ENCODE results near the gene PTPN2.
A peak's percentile ranks its signal among the peaks of the same experiment; 100 is the strongest.

The PTPN2 gene

DNA sequence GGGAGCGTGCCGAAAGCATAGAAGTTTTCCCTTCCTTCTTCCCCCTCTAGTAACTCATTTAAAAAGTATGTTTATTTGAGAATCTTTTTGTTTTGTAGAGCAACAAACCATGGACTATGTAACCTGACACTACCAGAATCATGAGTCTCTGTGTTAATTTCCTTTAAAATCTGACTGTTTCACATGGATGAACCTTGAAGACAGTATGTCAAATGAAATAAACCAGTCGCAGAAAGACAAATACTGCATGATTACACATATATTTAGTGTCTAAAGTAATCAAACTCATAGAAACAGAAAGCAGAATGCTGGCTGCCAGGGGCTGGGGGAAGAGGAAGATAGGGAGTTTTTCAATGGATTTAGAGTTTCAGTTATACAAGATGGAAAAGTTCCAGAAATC lies 32.3 kb downstream of the PTPN2 start:
- TF ChIP-seq ZNF664 (tag by site-specific recombination; IDR thresholded peaks at IDR 0.05) = peak; percentile 35; the same call in 1 of the 2 replicates
- TF ChIP-seq, protein P1, sequence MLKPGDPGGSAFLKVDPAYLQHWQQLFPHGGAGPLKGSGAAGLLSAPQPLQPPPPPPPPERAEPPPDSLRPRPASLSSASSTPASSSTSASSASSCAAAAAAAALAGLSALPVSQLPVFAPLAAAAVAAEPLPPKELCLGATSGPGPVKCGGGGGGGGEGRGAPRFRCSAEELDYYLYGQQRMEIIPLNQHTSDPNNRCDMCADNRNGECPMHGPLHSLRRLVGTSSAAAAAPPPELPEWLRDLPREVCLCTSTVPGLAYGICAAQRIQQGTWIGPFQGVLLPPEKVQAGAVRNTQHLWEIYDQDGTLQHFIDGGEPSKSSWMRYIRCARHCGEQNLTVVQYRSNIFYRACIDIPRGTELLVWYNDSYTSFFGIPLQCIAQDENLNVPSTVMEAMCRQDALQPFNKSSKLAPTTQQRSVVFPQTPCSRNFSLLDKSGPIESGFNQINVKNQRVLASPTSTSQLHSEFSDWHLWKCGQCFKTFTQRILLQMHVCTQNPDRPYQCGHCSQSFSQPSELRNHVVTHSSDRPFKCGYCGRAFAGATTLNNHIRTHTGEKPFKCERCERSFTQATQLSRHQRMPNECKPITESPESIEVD (tag by site-specific recombination; IDR thresholded peaks at IDR 0.05) = 0 out of 2 replicates have a peak, but pooled peaks have one; percentile 17
- no peak for TF ChIP-seq SP2 (tag by site-specific recombination; IDR thresholded peaks at IDR 0.05)
- CTCF ChIA-PET = interaction anchor here (0.6 to 0.7 kb wide), 2 partner anchors 46 to 112 kb away, joined by 4 to 5 read pairs; no protein-coding TSS in a partner anchor
- POLR2A ChIA-PET = no interaction called here
- Histone ChIP-seq H3K36me3 (ENCODE audit: control insufficient read depth in 2 of 2, insufficient read depth in 1 of 2, low read length in 2 of 2) (no peaks in the 10 kb centered on the region; a peak in 1 of 3 replicates), H3K9me3 (ENCODE audit: control insufficient read depth, insufficient read depth, low read depth, low read length) (no peaks in the 10 kb centered on the region), H3K27ac (ENCODE audit: extremely low read depth, low read depth, low read length) (no peak overlapping the region), H3K4me3 (ENCODE audit: low read depth, low read length) (no peak overlapping the region), H3K4me1 (ENCODE audit: control insufficient read depth, insufficient read depth, low read length) (peaks cover 4% of the 10 kb centered on the region; the same call in 1 of the 2 replicates)

DNA sequence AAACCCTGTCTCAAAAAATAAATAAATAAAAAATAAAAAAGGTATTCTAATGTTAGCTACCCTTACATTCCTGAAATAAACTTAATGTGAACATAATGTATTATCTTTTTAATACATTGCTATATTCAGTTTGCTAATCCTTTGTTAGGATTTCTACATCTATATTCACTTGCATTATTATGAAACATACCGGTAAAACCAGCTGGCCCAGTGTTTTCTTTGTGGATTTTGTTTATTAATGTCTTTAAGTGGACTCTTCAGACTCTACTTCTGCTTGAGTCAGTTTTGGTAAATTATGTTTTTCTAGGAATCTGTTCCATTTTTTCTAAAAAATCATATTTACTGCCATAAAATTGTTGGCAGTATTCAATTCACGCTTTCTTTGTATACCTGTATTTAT lies 34.5 kb downstream of the PTPN2 start:
- Histone ChIP-seq H3K9me3 (ENCODE audit: control insufficient read depth, insufficient read depth, low read depth, low read length) (no peaks in the 10 kb centered on the region), H3K4me3 (ENCODE audit: low read depth, low read length) (no peak overlapping the region), H3K36me3 (ENCODE audit: control insufficient read depth in 2 of 2, insufficient read depth in 1 of 2, low read length in 2 of 2) (no peaks in the 10 kb centered on the region; a peak in 1 of 3 replicates), H3K4me1 (ENCODE audit: control insufficient read depth, insufficient read depth, low read length) (peaks cover 4% of the 10 kb centered on the region; the same call in 1 of the 2 replicates), H3K27ac (ENCODE audit: extremely low read depth, low read depth, low read length) (no peak overlapping the region)
- ChIA-PET CTCF (interaction anchor here (1.8 kb wide), 1 partner anchor 9 kb away, joined by 4 read pairs; no protein-coding TSS in a partner anchor), POLR2A (interaction anchor here (1.0 kb wide), 1 partner anchor 34 kb away, joined by 5 read pairs; no protein-coding TSS in a partner anchor)
- no peak for TF ChIP-seq ZNF140 (tag by site-specific recombination; IDR thresholded peaks at IDR 0.05)

DNA sequence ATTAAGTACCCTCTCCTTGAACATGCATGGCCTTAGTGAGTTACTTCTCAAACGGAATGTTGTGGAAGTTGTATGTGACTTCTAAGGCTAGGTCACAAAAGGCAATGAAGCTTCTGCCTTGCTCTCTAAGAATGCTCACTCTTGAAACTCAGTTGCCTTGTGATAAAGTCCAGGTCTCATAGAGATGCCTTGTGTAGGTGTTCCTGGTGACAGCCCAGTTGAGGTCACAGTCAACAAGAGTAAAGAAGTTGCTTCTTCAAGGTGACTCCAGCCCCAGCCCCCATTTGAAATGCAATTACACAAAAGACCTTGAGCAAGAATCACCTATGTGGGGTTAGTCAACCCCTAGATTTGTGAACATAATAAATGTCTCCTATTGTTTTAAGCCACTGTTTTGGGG lies 35.6 kb downstream of the PTPN2 start:
- Histone ChIP-seq H3K4me3 (ENCODE audit: low read depth, low read length) (no peak overlapping the region), H3K4me1 (ENCODE audit: control insufficient read depth, insufficient read depth, low read length) (peaks cover 4% of the 10 kb centered on the region; the same call in 1 of the 2 replicates), H3K36me3 (ENCODE audit: control insufficient read depth in 2 of 2, insufficient read depth in 1 of 2, low read length in 2 of 2) (no peaks in the 10 kb centered on the region; a peak in 1 of 3 replicates), H3K9me3 (ENCODE audit: control insufficient read depth, insufficient read depth, low read depth, low read length) (no peaks in the 10 kb centered on the region), H3K27ac (ENCODE audit: extremely low read depth, low read depth, low read length) (no peak overlapping the region)
- ChIA-PET POLR2A (interaction anchor here (1.0 kb wide), 1 partner anchor 35 kb away, joined by 5 read pairs; no protein-coding TSS in a partner anchor), CTCF (interaction anchor here (0.6 to 0.7 kb wide), 2 partner anchors 24 to 86 kb away, joined by 4 read pairs; no protein-coding TSS in a partner anchor)
- TF ChIP-seq BCL11A (tag by site-specific recombination; IDR thresholded peaks at IDR 0.05; ENCODE audit: low read depth) (no peak), ZNF366 (tag by site-specific recombination; conservative IDR thresholded peaks at IDR 0.05) (no peak)

DNA sequence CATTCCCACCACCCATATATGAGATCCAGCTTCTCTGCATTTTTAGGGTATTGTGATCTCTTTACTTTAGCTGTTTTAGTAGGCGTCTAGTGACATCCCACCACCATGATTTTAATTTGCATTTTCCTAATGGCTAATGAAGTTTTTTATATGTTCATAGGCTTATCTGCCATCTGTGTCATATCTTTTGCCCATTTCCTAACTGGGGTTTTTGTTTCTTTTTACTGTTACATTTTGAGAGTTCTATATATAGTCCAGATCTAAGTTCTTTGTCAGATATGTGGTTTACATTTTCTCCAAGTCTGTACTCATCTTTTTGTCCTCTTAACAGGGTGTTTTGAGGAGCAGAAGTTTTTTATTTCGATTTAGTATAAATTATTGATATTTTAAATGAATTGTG lies 39.6 kb downstream of the PTPN2 start:
- Histone ChIP-seq H3K9me3 (ENCODE audit: control insufficient read depth, insufficient read depth, low read depth, low read length) (no peaks in the 10 kb centered on the region), H3K36me3 (ENCODE audit: control insufficient read depth in 2 of 2, insufficient read depth in 1 of 2, low read length in 2 of 2) (peaks cover 0 to 3% of the 10 kb centered on the region in 2 experiments; a peak in 2 of 3 replicates), H3K4me3 (ENCODE audit: low read depth, low read length) (no peak overlapping the region), H3K27ac (ENCODE audit: extremely low read depth, low read depth, low read length) (no peak overlapping the region), H3K4me1 (ENCODE audit: control insufficient read depth, insufficient read depth, low read length) (no peaks in the 10 kb centered on the region; the same call in 1 of the 2 replicates)
- ChIA-PET CTCF (interaction anchor here (1.0 to 1.2 kb wide), 3 partner anchors 32 to 90 kb away, joined by 3 read pairs; no protein-coding TSS in a partner anchor), POLR2A (interaction anchor here (2.2 kb wide), 1 partner anchor 39 kb away, joined by 8 read pairs; the partner anchor contains the start of gene PTPN2)
- TF ChIP-seq, protein P2, sequence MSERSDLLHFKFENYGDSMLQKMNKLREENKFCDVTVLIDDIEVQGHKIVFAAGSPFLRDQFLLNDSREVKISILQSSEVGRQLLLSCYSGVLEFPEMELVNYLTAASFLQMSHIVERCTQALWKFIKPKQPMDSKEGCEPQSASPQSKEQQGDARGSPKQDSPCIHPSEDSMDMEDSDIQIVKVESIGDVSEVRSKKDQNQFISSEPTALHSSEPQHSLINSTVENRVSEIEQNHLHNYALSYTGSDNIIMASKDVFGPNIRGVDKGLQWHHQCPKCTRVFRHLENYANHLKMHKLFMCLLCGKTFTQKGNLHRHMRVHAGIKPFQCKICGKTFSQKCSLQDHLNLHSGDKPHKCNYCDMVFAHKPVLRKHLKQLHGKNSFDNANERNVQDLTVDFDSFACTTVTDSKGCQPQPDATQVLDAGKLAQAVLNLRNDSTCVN (tag by site-specific recombination; optimal IDR thresholded peaks at IDR 0.05) = no peak
- TF ChIP-seq ZNF248 (tag by site-specific recombination; IDR thresholded peaks at IDR 0.05) = no peak
- TF ChIP-seq ZNF610 (tag by site-specific recombination; IDR thresholded peaks at IDR 0.05; ENCODE audit: borderline replicate concordance) = no peak
- TF ChIP-seq OSR2 (tag by site-specific recombination; IDR thresholded peaks at IDR 0.05) = no peak
- no peak for TF ChIP-seq ZNF514 (tag by site-specific recombination; IDR thresholded peaks at IDR 0.05)
- no peak for TF ChIP-seq ZNF10 (tag by site-specific recombination; IDR thresholded peaks at IDR 0.05)
- TF ChIP-seq ZNF626 (tag by site-specific recombination; IDR thresholded peaks at IDR 0.05) = no peak
- no peak for TF ChIP-seq ZFHX2 (tag by site-specific recombination; conservative IDR thresholded peaks at IDR 0.05)
- TF ChIP-seq, protein P3, sequence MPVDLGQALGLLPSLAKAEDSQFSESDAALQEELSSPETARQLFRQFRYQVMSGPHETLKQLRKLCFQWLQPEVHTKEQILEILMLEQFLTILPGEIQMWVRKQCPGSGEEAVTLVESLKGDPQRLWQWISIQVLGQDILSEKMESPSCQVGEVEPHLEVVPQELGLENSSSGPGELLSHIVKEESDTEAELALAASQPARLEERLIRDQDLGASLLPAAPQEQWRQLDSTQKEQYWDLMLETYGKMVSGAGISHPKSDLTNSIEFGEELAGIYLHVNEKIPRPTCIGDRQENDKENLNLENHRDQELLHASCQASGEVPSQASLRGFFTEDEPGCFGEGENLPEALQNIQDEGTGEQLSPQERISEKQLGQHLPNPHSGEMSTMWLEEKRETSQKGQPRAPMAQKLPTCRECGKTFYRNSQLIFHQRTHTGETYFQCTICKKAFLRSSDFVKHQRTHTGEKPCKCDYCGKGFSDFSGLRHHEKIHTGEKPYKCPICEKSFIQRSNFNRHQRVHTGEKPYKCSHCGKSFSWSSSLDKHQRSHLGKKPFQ (tag by site-specific recombination; IDR thresholded peaks at IDR 0.05) = no peak
- TF ChIP-seq HOXD13 (CRISPR knock-in tag; IDR thresholded peaks at IDR 0.05; ENCODE audit: borderline replicate concordance) = no peak
- TF ChIP-seq, protein P4, sequence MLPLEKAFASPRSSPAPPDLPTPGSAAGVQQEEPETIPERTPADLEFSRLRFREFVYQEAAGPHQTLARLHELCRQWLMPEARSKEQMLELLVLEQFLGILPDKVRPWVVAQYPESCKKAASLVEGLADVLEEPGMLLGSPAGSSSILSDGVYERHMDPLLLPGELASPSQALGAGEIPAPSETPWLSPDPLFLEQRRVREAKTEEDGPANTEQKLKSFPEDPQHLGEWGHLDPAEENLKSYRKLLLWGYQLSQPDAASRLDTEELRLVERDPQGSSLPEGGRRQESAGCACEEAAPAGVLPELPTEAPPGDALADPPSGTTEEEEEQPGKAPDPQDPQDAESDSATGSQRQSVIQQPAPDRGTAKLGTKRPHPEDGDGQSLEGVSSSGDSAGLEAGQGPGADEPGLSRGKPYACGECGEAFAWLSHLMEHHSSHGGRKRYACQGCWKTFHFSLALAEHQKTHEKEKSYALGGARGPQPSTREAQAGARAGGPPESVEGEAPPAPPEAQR (tag by site-specific recombination; IDR thresholded peaks at IDR 0.05) = no peak
- TF ChIP-seq ZNF548 (tag by site-specific recombination; IDR thresholded peaks at IDR 0.05) = no peak
- no peak for TF ChIP-seq YY2 (tag by site-specific recombination; IDR thresholded peaks at IDR 0.05)
- no peak for TF ChIP-seq ZNF585B (tag by site-specific recombination; IDR thresholded peaks at IDR 0.05)
- TF ChIP-seq ZNF335 (tag by site-specific recombination; conservative IDR thresholded peaks at IDR 0.05) = no peak
- TF ChIP-seq ZBTB8A (tag by site-specific recombination; IDR thresholded peaks at IDR 0.05) = no peak
- TF ChIP-seq GLIS1 (tag by site-specific recombination; IDR thresholded peaks at IDR 0.05) = no peak
